GM18519 (cell line): Measurements from ENCODE around the gene PRMT7.

ENCODE experiments used
- ATAC-seq: cut with Tn5 transposase; IDR thresholded peaks from one replicate; pipeline ENCODE4 v1.9.1; 2021; ENCODE audit warnings: mild to moderate bottlenecking, moderate library complexity; ENCODE audit not compliant: unreplicated experiment, low FRiP score

The PRMT7 gene

GRCh38 chr16:68372381-68372720 lies 61.5 kb downstream of the PRMT7 start:
- no peak for ATAC-seq

GRCh38 chr16:68372806-68373205 lies 62.0 kb downstream of the PRMT7 start:
- ATAC-seq: no peak

GRCh38 chr16:68373528-68374245 lies 62.9 kb downstream of the PRMT7 start:
- no peak for ATAC-seq

DNA sequence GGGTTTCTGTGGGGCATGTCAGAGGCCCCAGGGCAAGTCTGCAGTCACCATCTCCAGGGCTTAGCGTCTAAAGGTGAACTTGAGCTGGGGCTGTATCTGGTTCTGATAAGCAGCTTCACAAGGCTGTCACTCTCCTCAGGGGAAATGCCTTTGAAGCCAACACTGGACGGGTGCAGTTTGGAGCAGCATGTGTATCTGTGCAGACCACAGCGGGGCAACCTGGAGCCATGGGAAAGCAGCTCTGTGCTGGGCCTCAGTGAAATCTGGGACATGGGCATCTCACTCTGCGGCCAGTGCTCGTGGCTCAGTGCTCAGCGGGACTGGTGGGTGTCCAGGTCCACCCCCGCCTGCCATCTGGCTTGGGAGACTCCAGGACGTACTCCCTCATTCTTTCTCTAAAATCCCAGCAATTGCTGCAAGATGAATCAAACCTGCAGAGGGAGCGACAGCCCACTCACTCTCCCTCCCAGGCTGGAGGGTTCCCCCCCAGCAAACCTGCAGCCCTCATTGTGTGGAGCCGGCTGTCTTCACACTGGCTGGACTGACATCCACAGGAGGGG lies 63.5 kb downstream of the PRMT7 start:
- no peak for ATAC-seq

DNA sequence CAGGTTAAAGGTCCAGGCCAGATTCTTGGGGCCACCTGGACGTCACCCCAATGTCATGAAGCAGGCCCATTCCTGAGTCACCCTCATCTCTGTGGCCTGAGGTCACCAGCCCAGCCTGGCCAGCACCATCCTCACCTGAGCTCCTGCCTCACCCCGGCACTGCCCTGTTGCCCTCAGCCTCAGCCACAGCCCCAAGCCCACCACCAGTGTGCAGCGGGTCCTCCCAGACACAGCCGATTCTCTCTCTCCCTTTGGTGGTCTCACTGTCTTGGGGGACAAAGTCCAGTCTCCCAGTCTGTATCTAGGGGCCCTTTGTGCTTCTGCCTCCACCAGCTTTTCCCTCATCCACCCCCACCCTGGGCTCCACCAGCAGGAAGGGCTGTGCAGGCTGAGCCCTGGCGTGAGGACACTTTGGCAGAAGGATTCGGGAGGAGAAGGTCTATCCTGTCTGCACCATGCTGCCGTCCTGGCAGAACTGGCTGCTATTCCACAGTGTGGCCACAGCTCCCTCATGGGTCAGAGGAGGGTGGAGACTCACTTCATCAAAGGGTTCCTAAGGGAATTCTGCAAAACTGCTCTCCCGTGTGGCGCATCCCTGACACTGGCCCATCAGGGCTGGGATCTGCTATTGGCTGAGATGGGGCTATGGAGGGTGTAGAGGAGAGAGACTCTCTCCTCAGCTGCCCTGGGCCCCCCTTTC lies 64.3 kb downstream of the PRMT7 start:
- no peak for ATAC-seq

DNA sequence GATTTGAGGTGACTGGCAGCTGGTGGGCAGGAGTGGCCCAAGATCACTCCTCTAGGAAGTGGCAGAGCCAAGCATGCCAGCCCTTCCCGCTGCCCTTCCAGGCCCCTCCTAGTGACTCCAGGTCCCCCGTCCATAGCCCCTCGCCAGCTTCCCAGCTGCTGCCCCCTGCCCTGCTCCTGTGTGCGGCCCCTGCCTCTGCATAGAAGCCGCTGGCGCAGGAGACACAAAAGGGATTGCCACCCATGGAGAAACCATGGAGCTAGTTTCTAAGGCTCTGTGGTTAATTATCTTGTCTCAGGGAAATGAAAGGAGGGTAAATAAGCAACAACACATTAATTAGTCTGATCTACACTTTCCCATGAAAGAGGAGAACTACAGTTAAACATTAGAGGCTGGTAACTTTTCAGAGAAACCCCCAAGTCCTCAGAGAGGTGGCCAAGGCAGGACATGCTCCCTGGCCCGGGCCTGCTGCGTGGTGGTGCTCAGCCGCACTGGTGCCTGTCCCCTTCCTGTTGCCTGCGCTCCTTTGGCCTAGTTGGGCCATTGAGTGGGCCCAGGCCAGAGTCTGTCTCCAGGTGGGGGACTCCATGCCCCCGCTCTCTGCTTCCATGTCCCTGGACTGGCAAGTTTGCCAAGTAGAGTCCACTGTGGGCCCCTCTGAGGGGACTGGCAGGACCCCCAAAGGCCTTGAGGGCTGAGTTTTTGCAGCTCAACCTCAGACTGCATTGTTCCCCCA lies 65.2 kb downstream of the PRMT7 start:
- ATAC-seq: no peak

- ATAC-seq: no peak
These were observed 65.8 kb downstream of the PRMT7 start for GRCh38 chr16:68376590-68376989.

DNA sequence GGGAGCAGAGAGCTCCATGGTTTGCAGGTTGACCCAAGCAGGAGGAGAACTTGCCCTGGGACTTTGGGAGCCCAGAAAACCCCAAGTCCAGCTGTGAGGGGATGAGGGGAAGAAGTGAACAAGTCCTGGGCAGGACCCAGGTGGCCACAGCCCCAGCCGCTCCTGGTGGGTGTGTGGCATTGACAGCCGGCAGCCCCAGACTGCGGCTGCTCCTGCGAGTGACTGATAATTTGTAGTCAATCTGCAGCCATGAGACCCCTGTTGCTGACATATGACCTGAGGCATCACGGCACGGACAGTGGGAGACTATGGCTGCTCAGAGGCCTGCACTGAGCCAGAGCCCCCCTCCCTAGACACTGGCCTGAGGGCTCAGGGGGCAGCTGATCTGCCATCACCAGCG lies 66.4 kb downstream of the PRMT7 start:
- no peak for ATAC-seq

DNA sequence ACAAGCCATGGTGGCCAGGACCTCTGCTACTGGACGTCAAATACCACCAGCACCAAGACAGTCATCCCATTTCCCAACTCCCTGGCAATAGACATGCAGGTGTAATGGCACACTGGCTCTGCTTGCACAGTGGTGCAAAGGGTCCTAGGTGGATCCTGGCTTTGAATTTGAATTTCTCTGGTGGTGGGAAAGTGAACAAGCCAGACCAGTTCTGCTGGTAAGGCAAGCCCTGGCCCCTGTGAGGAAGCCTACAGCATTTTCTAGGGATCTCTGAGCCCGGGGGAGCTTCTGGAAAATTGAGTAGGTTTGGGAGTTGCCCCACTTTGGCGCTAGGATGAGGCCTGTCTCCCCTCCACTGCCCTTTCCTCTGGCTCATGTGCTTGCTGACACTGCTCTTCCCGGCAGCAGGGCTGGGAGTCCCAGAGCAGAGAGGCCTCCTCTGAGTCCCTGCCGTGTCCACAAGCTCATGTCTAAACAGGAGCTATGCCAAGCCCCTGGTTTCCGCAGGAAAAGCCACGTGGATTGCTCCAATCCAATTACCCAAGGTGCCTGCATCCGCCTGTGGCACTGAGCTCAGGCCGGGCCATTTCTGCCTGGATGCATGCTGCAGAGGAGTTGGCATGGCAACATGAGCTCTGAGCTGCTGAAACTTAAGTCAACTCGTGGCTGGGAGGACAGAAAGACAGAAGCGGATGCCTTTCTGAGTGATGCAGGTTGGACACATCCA lies 67.0 kb downstream of the PRMT7 start:
- no peak for ATAC-seq

DNA sequence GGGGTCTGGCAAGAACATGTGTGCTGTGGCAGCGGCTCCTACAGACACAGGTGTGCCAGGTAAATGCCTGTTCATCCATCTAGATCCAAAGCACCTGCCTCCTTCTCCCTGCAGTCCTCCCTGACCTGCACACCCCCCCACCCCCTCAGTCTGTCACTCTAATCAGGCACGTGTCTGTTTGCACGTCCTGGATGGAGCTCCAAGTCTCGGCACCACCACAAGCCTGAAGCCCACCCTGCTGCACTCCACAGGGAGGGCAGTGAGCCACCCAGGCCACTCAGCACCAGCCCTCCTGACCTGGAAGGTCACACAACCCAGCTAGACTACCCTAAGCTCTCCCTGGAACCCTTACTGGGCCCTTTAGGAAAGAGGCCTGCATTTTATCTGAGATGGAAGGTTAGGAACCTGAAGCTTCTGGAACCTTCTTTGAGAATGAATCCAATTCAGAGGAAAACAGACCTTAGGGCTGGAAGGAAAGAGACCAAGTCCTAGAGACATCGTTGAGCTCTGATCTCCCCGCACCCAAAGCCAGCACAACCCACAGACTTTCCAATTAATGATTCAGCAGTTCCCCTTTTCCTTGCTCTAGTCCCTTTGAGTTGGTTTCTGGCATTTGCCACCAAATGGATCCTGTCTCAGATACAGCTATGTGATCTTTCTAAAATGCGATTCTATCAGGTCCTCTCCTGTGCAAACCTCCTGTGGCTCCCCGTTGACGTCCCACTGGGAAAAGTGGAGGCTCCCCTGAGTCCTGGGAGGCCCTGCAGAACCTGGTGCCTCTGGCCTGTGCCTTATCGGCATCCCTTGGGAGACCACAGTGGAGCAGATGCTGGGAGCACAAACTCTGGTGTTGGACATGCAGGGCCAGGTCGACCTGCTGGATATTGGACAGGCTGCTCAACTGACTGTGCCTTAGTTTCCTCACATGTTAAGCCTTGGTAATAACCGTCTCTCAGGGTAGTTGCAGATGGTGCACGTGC lies 67.9 kb downstream of the PRMT7 start:
- ATAC-seq: no peak

- ATAC-seq: no peak
These were observed 68.9 kb downstream of the PRMT7 start for GRCh38 chr16:68379472-68380347.

DNA sequence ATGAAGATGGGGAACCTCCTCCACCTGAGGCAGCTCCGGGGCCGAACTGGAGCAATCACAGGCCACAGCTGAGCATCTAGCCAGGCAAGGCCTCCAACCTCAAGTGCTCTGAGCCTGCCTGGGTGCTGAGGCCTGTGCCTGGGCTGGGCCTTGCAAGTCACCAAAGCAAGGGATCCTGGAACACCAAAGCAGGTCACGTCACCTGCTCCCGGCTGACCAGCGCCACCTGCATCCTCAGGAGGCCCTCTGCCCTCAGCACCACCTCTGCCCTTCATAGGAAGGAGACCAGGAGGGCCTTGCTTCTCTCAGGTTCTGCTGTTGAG lies 69.5 kb downstream of the PRMT7 start:
- no peak for ATAC-seq

- ATAC-seq: no peak
These were observed 70.0 kb downstream of the PRMT7 start for GRCh38 chr16:68380676-68381362.

GRCh38 chr16:68381363-68381724 lies 70.5 kb downstream of the PRMT7 start:
- no peak for ATAC-seq

- ATAC-seq: no peak
These were observed 71.5 kb downstream of the PRMT7 start for GRCh38 chr16:68382296-68382718.

DNA sequence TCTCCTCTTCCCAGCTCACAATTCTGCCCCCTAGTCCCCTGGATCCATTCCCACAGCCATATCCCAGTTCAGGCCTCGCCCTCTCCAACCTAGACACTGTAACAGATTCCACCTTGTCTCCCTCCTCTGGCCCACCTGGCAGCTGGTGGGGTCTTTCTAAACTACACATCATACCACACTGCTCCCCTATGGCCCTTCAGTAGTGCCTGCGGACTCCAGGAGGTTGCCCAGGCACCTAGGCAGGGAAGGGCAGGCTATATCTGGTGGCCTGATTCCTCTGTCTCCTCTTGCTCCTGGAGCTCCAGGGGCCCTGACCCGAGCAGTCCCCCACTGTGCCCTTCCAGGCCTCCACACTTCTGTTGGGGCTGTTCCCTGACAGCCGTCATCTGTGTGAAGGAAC lies 73.0 kb downstream of the PRMT7 start:
- no peak for ATAC-seq

GRCh38 chr16:68384288-68385161 lies 73.7 kb downstream of the PRMT7 start:
- ATAC-seq: no peak
